GM12891 (cell line): ENCODE results near the gene EIF4G3.

ENCODE experiments used
- PAX5 ChIP-seq: IDR thresholded peaks from 2 replicates; pipeline ENCODE4 v1.6.1; 2011; ENCODE audit warnings: low read length, moderate library complexity, mild to moderate bottlenecking; ENCODE audit not compliant: insufficient read depth, severe bottlenecking
- POLR2A ChIP-seq: IDR thresholded peaks from 2 replicates; pipeline ENCODE4 v1.6.1; 2011; ENCODE audit warnings: low read depth, low read length, control low read depth
- POLR2AphosphoS5 ChIP-seq: IDR thresholded peaks from 2 replicates; pipeline ENCODE4 v1.6.1; 2011; ENCODE audit warnings: low read depth, low read length, control low read depth
- POU2F2 ChIP-seq: IDR thresholded peaks from 2 replicates; pipeline ENCODE4 v1.6.1; 2011; ENCODE audit warnings: low read depth, mild to moderate bottlenecking, control low read depth, low read length, moderate library complexity
- TAF1 ChIP-seq: IDR thresholded peaks from 2 replicates; pipeline ENCODE4 v1.6.1; 2011; ENCODE audit warnings: low read depth, low read length, control low read depth

DNA sequence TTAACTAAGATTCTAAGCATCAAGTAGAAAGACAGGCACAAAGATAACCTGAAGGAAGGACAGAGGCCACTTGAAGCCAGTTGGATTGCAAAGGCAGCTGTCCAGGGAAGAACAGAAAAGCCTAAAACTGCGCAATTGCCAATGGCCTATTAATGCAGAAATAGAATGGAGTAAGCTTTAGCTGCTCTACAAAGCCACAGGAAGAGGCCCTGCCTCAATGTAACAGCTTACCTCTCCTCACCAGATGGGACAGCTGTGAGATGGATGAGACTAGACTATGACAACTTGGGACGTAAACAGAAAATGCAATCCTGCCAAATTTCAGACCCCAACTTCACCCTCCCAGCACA, 176.5 kb downstream of the EIF4G3 start:
- TF ChIP-seq TAF1, result no peak
- TF ChIP-seq POLR2A, result no peak
- TF ChIP-seq POLR2AphosphoS5, result no peak
- TF ChIP-seq POU2F2, result no peak
- TF ChIP-seq PAX5, result no peak
